Measurements from ENCODE around the gene CMIP. TPM values are rescaled to one million over a fixed set of nuclear protein-coding genes. Genes with fewer than 3 reads are reported as not detected.

The CMIP gene
- total and polyA plus RNA-seq, 10 of the 15 experiments (the other 5 are each of a cell fraction or from before 2014, with no cell fraction given): 1.2 to 43.2 (median 4.4) TPM

GRCh38 chr16:81488687-81489411, 44.2 kb downstream of the CMIP start (continued):
- TF ChIP-seq SMARCA5 (IDR thresholded peaks at IDR 0.05) (no peak), SIX5 (IDR thresholded peaks at IDR 0.05; ENCODE audit: low read depth, low read length, severe bottlenecking) (no peak)

- POLR2A ChIA-PET: no interaction called here
- Histone ChIP-seq H3K79me2 (ENCODE audit: control insufficient read depth, insufficient read depth, low read length) (peaks cover 16% of the 10 kb centered on the region), H3K27ac (ENCODE audit: control insufficient read depth, insufficient read depth) (peak overlapping the region; percentile 18), H3K9ac (ENCODE audit: control insufficient read depth, insufficient read depth, low read length) (no peak overlapping the region), H3K36me3 (ENCODE audit: control insufficient read depth in 2 of 2, insufficient read depth in 2 of 2, low read length in 1 of 2) (peaks cover 0 to 4% of the 10 kb centered on the region in 2 experiments; a peak in 3 of 4 replicates), H3K9me3 (replicated peaks; ENCODE audit: control insufficient read depth, insufficient read depth, low read length) (no peaks in the 10 kb centered on the region), H3K4me3 (no peak overlapping the region), H2AFZ (ENCODE audit: control insufficient read depth, low read depth, low read length) (no peak overlapping the region), H3K27me3 (replicated peaks in 1 of 2; ENCODE audit: control insufficient read depth in 2 of 2, insufficient read depth in 2 of 2, low read length in 1 of 2) (no peaks in the 10 kb centered on the region), H4K20me1 (ENCODE audit: control insufficient read depth, insufficient read depth) (no peaks in the 10 kb centered on the region), H3K4me2 (ENCODE audit: control insufficient read depth, insufficient read depth) (peak overlapping the region; percentile 54; the same call in 1 of the 2 replicates), H3K4me1 (ENCODE audit: control insufficient read depth, insufficient read depth, low read length) (peaks cover 9% of the 10 kb centered on the region)
- ATAC-seq (peak; percentile 91), DNase-seq (ENCODE audit: low read depth, low spot score) (no peak), FAIRE-seq (no peak)
- 45% methylated on average over 12 of the region's 12 CpGs for WGBS (ENCODE audit: insufficient coverage, insufficient replicate concordance, low lambda C conversion rate, missing lambda C conversion rate)
- intact Hi-C loops (cut with micrococcal nuclease; ENCODE audit: unreplicated experiment) (loop anchor here (10.0 kb wide), 1 partner anchor 325 kb away; no protein-coding TSS in a partner anchor), in situ Hi-C loops (cut with MboI) (no loop called here)
- SMC1A ChIA-PET (ENCODE audit: uncharacterized antibody, unreplicated experiment): interaction anchor here (0.9 to 1.5 kb wide), 2 partner anchors 12 to 39 kb away, joined by 3 to 6 read pairs; no protein-coding TSS in a partner anchor
- no TSS peak for BruUV-seq (replicated peaks)
- RAD21 ChIA-PET (ENCODE audit: unreplicated experiment): interaction anchor here (0.9 to 2.0 kb wide), 5 partner anchors 8 to 60 kb away, joined by 3 to 8 read pairs (median 5); no protein-coding TSS in a partner anchor
- CTCF ChIA-PET: interaction anchor here (0.6 to 1.1 kb wide), 2 partner anchors 41 to 46 kb away, joined by 3 read pairs; no protein-coding TSS in a partner anchor
- TF ChIP-seq MLLT1 (IDR thresholded peaks at IDR 0.05): no peak
- TF ChIP-seq FOXK2 (IDR thresholded peaks at IDR 0.05): no peak
- TF ChIP-seq GATAD2B (conservative IDR thresholded peaks at IDR 0.05; ENCODE audit: low read depth): no peak
- no peak for TF ChIP-seq ATF3 (IDR thresholded peaks at IDR 0.05; ENCODE audit: borderline replicate concordance, extremely low read depth, low read depth, low read length)
- TF ChIP-seq PBX3 (IDR thresholded peaks at IDR 0.05; ENCODE audit: insufficient replicate concordance, low read depth, low read length): no peak
- no peak for TF ChIP-seq TCF3 (IDR thresholded peaks at IDR 0.05; ENCODE audit: borderline replicate concordance, insufficient read depth, low read depth, low read length)
- 0 out of 4 replicates have a peak, but pooled peaks of 1 of the 2 experiments have one; percentile 12 for TF ChIP-seq BHLHE40 (IDR thresholded peaks at IDR 0.05; ENCODE audit: borderline replicate concordance in 1 of 2, low read depth in 2 of 2, low read length in 1 of 2)
- TF ChIP-seq BCL3 (IDR thresholded peaks at IDR 0.05; ENCODE audit: borderline replicate concordance, insufficient read depth, low read depth, low read length, poor library complexity, severe bottlenecking): peak; percentile 45
- no peak for TF ChIP-seq CBX3 (IDR thresholded peaks at IDR 0.05; ENCODE audit: borderline replicate concordance, low read depth)
- TF ChIP-seq SUPT20H (IDR thresholded peaks at IDR 0.05; ENCODE audit: borderline replicate concordance, control insufficient read depth, low read depth, low read length): no peak
- TF ChIP-seq MEF2A (IDR thresholded peaks at IDR 0.05; ENCODE audit: insufficient read depth, low read depth, low read length): no peak
- peak; percentile 72 for TF ChIP-seq MEF2B (IDR thresholded peaks at IDR 0.05; ENCODE audit: partially characterized antibody, poor library complexity, severe bottlenecking)
Measured at GRCh38 chr16:81489547-81490267, 45.1 kb downstream of the CMIP start.

Measured in GM12878 (cell line).